OCI-LY7 (cell line): ENCODE measurements around the gene IFT81. TPM values are rescaled to one million over a fixed set of nuclear protein-coding genes. Genes with fewer than 3 reads are reported as not detected.

ENCODE experiments used
- BruUV-seq: library from RNA; stranded (reverse); fragments of 400-500 nt; replicated peaks from 2 replicates; lab custom pipeline; 2021; lab: Mats Ljungman, UMichigan
- CTCF ChIA-PET: fragments of 300-600 bp; sonication (Branson Sonifier 250); formaldehyde crosslinking; loops from one replicate; lab custom pipeline; 2022; ENCODE audit warnings: antibody characterized with exemption; ENCODE audit not compliant: unreplicated experiment; lab: Charles Lee
- POLR2A ChIA-PET: fragments of 300-600 bp; sonication (Branson Sonifier 250); formaldehyde crosslinking; loops from one replicate; lab custom pipeline; 2022; ENCODE audit warnings: antibody characterized with exemption; lab: Charles Lee
- DNase-seq: peaks from one replicate; pipeline ENCODE4 v3.0.0-alpha.2; 2015; ENCODE audit warnings: low spot score
- H2AFZ ChIP-seq: fragments of 200-600 bp; sonication (generic), shearing (Covaris generic); 2 replicates; pipeline ENCODE4 v1.6.1; 2014; ENCODE audit warnings: mild to moderate bottlenecking, antibody characterized with exemption, low read length, moderate library complexity
- H3K27ac ChIP-seq: fragments of 200-600 bp; sonication (generic); 2 replicates; pipeline ENCODE4 v1.5.1; 2014; ENCODE audit warnings: mixed run types, low read depth, mild to moderate bottlenecking, moderate library complexity, low read length, inconsistent platforms; ENCODE audit not compliant: poor library complexity, severe bottlenecking
- H3K36me3 ChIP-seq: fragments of 200-600 bp; sonication (generic); 2 replicates; pipeline ENCODE4 v1.6.1; 2014; ENCODE audit warnings: mild to moderate bottlenecking, antibody characterized with exemption, low read length, moderate library complexity, mixed read lengths; ENCODE audit not compliant: insufficient read depth
- H3K4me1 ChIP-seq: fragments of 200-600 bp; sonication (generic); 2 replicates; pipeline ENCODE4 v1.5.1; 2014; ENCODE audit warnings: mild to moderate bottlenecking, low read length; ENCODE audit not compliant: insufficient read depth, poor library complexity, severe bottlenecking
- H3K4me2 ChIP-seq: fragments of 200-600 bp; sonication (generic); 2 replicates; pipeline ENCODE4 v1.6.1; 2014; ENCODE audit warnings: mild to moderate bottlenecking, low read length
- H3K4me3 ChIP-seq: fragments of 200-600 bp; sonication (generic); 2 replicates; pipeline ENCODE4 v1.5.1; 2014; ENCODE audit warnings: mild to moderate bottlenecking, low read depth, low read length; ENCODE audit not compliant: poor library complexity, severe bottlenecking
- H3K79me2 ChIP-seq: fragments of 200-600 bp; sonication (generic); 2 replicates; pipeline ENCODE4 v1.6.1; 2016; ENCODE audit warnings: low read depth, mild to moderate bottlenecking, low read length, moderate library complexity, mixed read lengths; ENCODE audit not compliant: insufficient read depth
- H3K9me2 ChIP-seq: fragments of 200-600 bp; sonication (generic); 2 replicates; pipeline ENCODE4 v1.6.1; 2016; ENCODE audit warnings: mild to moderate bottlenecking, low read length, mixed read lengths; ENCODE audit not compliant: insufficient read depth
- H3K9me3 ChIP-seq: fragments of 200-600 bp; sonication (generic); 2 replicates; pipeline ENCODE4 v1.6.1; 2014; ENCODE audit warnings: mild to moderate bottlenecking, mixed run types, low read length, mixed read lengths
- H4K20me1 ChIP-seq: fragments of 200-600 bp; sonication (generic); 2 replicates; pipeline ENCODE4 v1.6.1; 2014; ENCODE audit warnings: mild to moderate bottlenecking, antibody characterized with exemption, low read length, moderate library complexity, mixed read lengths; ENCODE audit not compliant: insufficient read depth
- EZH2phosphoT487 ChIP-seq: fragments of 200-600 bp; sonication (generic); IDR thresholded peaks from 2 replicates; pipeline ENCODE4 v1.6.1; 2018; ENCODE audit warnings: low read depth, borderline replicate concordance, mild to moderate bottlenecking, mixed run types, antibody characterized with exemption, low read length, moderate library complexity, mixed read lengths
- intact Hi-C: fragments of 100-400 bp; cut with micrococcal nuclease; formaldehyde crosslinking; loops from one replicate; pipeline ENCODE4 v1.10.0; 2022; ENCODE audit not compliant: unreplicated experiment
- total RNA-seq, 2 experiments: library from RNA; depleted of rRNA in 1 of 2; stranded (reverse); fragments of >200 nt in 1 of 2; shearing (Covaris generic) in 1 of 2; gene quantifications; 2 replicates each; pipeline ENCODE4 v1.2.3, GENCODE V29; 2014 to 2022
- TF ChIP-seq, protein P1 (sequence below): fragments of 200-600 bp; sonication (generic); conservative IDR thresholded peaks from 2 replicates; pipeline ENCODE4 v1.5.1; 2014; ENCODE audit warnings: mild to moderate bottlenecking, antibody characterized with exemption, low read length, moderate library complexity, mixed read lengths

Gene IFT81
- total RNA-seq, 2 experiments from 2014 or later, result 5.6 to 9.8 TPM

DNA sequence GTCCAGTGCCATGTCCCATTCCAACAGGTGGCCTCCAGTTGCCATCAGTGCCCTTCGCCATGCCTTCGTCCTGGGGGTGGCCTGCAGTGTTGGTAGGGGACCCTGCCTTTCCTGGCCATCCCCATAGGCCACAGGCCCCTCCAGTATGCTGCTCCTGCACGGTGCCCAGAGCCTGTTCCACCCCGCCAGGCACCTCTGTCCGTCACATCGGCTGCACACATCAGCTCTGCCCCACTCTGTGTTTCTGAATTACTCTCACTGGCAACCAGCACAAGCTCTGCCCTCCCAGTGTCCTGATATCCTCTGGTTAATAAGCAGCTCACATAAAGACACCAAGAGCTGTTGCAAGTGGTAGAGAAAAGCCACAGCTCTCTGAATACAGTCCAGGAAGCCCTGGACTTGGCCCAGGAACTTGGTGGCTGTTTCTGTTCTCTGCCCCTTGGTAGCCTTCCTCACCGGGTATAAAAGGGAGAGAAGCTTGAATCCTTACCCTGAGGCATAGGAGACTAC, 125.6 kb downstream of the IFT81 start:
- ChIA-PET CTCF (interaction anchor here (0.5 kb wide), 1 partner anchor 15 kb away, joined by 3 read pairs; no protein-coding TSS in a partner anchor), POLR2A (interaction anchor here (0.5 kb wide), 2 partner anchors 50 to 247 kb away, joined by 3 to 5 read pairs; no protein-coding TSS in a partner anchor)
- Histone ChIP-seq H3K36me3 (no peaks in the 10 kb centered on the region), H3K4me3 (no peak overlapping the region), H3K79me2 (no peaks in the 10 kb centered on the region), H3K27ac (no peak overlapping the region), H3K9me3 (no peaks in the 10 kb centered on the region), H3K4me2 (no peak overlapping the region), H3K9me2 (no peaks in the 10 kb centered on the region), H4K20me1 (no peaks in the 10 kb centered on the region), H2AFZ (no peak overlapping the region), H3K4me1 (peaks cover 5% of the 10 kb centered on the region)
- intact Hi-C loops, result loop anchor here (5.0 kb wide), 1 partner anchor 202 kb away; the partner anchor contains the start of gene C12orf76
- no peak for DNase-seq
- BruUV-seq, result no TSS peak
- TF ChIP-seq, protein P1, sequence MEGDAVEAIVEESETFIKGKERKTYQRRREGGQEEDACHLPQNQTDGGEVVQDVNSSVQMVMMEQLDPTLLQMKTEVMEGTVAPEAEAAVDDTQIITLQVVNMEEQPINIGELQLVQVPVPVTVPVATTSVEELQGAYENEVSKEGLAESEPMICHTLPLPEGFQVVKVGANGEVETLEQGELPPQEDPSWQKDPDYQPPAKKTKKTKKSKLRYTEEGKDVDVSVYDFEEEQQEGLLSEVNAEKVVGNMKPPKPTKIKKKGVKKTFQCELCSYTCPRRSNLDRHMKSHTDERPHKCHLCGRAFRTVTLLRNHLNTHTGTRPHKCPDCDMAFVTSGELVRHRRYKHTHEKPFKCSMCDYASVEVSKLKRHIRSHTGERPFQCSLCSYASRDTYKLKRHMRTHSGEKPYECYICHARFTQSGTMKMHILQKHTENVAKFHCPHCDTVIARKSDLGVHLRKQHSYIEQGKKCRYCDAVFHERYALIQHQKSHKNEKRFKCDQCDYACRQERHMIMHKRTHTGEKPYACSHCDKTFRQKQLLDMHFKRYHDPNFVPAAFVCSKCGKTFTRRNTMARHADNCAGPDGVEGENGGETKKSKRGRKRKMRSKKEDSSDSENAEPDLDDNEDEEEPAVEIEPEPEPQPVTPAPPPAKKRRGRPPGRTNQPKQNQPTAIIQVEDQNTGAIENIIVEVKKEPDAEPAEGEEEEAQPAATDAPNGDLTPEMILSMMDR, result no peak
- no peak for TF ChIP-seq EZH2phosphoT487

DNA sequence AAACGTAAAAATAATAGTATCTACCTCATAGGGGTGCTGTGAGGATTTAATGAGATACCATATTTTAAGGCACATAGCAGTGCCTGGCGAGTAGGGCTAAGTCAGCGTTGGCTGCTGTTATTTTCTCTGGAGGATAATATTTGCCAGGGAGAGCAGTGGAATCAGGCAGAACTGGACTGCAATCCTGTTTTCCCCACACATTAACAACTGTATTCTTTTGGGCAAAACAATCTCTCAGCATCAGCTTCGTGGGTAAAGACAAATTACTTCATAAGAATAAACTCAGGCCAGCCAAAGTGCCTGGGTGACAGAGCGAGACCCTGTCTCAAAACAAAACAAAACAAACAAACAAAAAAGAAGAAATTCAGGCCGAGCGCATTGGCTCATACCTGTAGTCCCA, 127.2 kb downstream of the IFT81 start:
- BruUV-seq, result no TSS peak
- DNase-seq, result no peak
- Histone ChIP-seq H3K27ac (no peak overlapping the region), H3K4me3 (no peak overlapping the region), H3K9me2 (no peaks in the 10 kb centered on the region), H4K20me1 (no peaks in the 10 kb centered on the region), H2AFZ (no peak overlapping the region), H3K4me1 (no peaks in the 10 kb centered on the region), H3K79me2 (no peaks in the 10 kb centered on the region), H3K4me2 (no peak overlapping the region), H3K36me3 (no peaks in the 10 kb centered on the region), H3K9me3 (no peaks in the 10 kb centered on the region)
- POLR2A ChIA-PET, result interaction anchor here (0.7 to 1.4 kb wide), 2 partner anchors 11 to 202 kb away, joined by 3 to 4 read pairs; no protein-coding TSS in a partner anchor
- TF ChIP-seq, protein P1, result no peak
- TF ChIP-seq EZH2phosphoT487, result no peak
- CTCF ChIA-PET, result no interaction called here
- intact Hi-C loops, result no loop called here

DNA sequence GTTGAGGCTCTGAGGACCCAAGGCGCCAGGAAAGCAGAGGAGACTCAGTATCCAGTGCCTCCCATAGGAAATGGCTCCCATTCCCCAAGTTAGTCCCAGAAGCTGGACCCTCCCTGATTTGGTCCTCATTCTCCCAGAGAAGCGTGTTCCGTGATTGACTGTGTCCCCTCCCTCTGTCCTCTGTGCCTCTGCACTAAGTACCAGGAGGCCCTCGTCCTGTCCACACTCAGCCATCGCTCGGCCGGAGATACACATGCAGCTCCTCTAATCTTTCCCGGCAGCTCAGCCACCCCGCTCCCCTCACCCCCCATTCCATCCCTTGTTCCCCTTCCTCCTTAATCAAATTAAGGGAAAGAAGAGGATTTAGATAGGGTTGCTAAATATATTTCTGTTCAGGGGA, 128.6 kb downstream of the IFT81 start:
- H3K9me2 ChIP-seq, result no peaks in the 10 kb centered on the region
- H3K4me2 ChIP-seq, result no peak overlapping the region
- H3K36me3 ChIP-seq, result no peaks in the 10 kb centered on the region
- TF ChIP-seq EZH2phosphoT487, result no peak
- TF ChIP-seq, protein P1, result no peak
- no TSS peak for BruUV-seq
- intact Hi-C loops, result no loop called here
- ChIA-PET POLR2A (interaction anchor here (0.7 kb wide), 1 partner anchor 69 kb away, joined by 6 read pairs; no protein-coding TSS in a partner anchor), CTCF (no interaction called here)
- H2AFZ ChIP-seq, result no peak overlapping the region
- no peaks in the 10 kb centered on the region for H3K4me1 ChIP-seq
- H3K27ac ChIP-seq, result no peak overlapping the region
- no peaks in the 10 kb centered on the region for H3K79me2 ChIP-seq
- no peaks in the 10 kb centered on the region for H3K9me3 ChIP-seq
- H4K20me1 ChIP-seq, result no peaks in the 10 kb centered on the region
- H3K4me3 ChIP-seq, result no peak overlapping the region
- DNase-seq, result no peak
